Endothelial cell of umbilical vein (primary cell): ENCODE results near the gene FBLN2.

ENCODE experiments used
- MYC ChIP-seq: IDR thresholded peaks from one replicate; pipeline ENCODE4 v1.6.1; 2011; ENCODE audit warnings: mild to moderate bottlenecking, low read depth, low read length
- TF ChIP-seq, protein P1 (sequence below), 2 donors: IDR thresholded peaks; 1 replicate in 1 of 2; 2 replicates in 1 of 2; pipeline ENCODE4 v1.5.1; 2011; ENCODE audit warnings: low read length in 2 of 2, mild to moderate bottlenecking in 2 of 2, moderate library complexity in 2 of 2, control low read depth in 1 of 2, inconsistent platforms in 1 of 2, low read depth in 1 of 2; ENCODE audit not compliant: insufficient read depth in 1 of 2; ENCODE audit errors: extremely low read depth in 1 of 2

DNA sequence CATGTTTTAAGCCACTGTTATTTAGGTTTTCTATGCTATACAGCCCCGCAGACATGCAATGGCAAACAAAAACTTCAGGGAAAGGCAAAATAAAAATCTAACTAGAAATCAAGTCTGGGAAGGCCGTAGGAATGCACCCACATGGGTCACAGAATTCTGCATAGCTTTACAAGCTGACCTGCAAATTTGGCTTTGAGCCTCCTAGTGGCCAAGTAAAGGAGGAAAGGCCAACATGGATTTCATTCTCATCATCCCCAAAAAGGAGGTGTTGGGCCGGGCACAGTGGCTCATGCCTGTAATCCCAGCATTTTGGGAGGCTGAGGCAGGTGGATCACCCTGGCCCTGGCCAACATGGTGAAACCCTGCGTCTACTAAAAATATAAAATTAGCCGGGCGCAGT is 124.3 kb downstream of the FBLN2 start:
- TF ChIP-seq, protein P1, sequence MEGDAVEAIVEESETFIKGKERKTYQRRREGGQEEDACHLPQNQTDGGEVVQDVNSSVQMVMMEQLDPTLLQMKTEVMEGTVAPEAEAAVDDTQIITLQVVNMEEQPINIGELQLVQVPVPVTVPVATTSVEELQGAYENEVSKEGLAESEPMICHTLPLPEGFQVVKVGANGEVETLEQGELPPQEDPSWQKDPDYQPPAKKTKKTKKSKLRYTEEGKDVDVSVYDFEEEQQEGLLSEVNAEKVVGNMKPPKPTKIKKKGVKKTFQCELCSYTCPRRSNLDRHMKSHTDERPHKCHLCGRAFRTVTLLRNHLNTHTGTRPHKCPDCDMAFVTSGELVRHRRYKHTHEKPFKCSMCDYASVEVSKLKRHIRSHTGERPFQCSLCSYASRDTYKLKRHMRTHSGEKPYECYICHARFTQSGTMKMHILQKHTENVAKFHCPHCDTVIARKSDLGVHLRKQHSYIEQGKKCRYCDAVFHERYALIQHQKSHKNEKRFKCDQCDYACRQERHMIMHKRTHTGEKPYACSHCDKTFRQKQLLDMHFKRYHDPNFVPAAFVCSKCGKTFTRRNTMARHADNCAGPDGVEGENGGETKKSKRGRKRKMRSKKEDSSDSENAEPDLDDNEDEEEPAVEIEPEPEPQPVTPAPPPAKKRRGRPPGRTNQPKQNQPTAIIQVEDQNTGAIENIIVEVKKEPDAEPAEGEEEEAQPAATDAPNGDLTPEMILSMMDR (IDR thresholded peaks at IDR 0.05; ENCODE audit: extremely low read depth in 1 of 2, insufficient read depth in 1 of 2, low read depth in 1 of 2, low read length in 2 of 2) = no peak
- TF ChIP-seq MYC = no peak
